Mesodermal cell (in vitro differentiated cells): ENCODE results near the gene DIP2C.
"Not testable (repeated sequence)": the region's sequence is repeated elsewhere in the genome, so short reads cannot be mapped to it uniquely, and the experiment has no call there.

Experiments used
- H3K27ac ChIP-seq: 2 replicates; pipeline ENCODE4 v1.7.0; 2013; ENCODE audit warnings: mild to moderate bottlenecking, low read depth, low read length, moderate library complexity; ENCODE audit not compliant: severe bottlenecking
- H3K36me3 ChIP-seq: 2 replicates; pipeline ENCODE4 v1.7.1; 2013; ENCODE audit warnings: mild to moderate bottlenecking, low read length, moderate library complexity; ENCODE audit not compliant: control insufficient read depth, insufficient read depth
- H3K4me1 ChIP-seq: one replicate; pipeline ENCODE4 v1.7.1; 2013; ENCODE audit warnings: mild to moderate bottlenecking, low read length; ENCODE audit not compliant: insufficient read depth, control insufficient read depth, poor library complexity, severe bottlenecking
- H3K4me3 ChIP-seq: 2 replicates; pipeline ENCODE4 v1.7.0; 2013; ENCODE audit warnings: low read length, control low read depth, mild to moderate bottlenecking; ENCODE audit not compliant: insufficient read depth, poor library complexity, severe bottlenecking; ENCODE audit errors: extremely low read depth
- H3K9me3 ChIP-seq: 2 replicates; pipeline ENCODE4 v1.7.1; 2013; ENCODE audit warnings: mild to moderate bottlenecking, low read length, moderate library complexity; ENCODE audit not compliant: control insufficient read depth
- WGBS, 2 experiments: methylation state at CpG; one replicate each; pipeline ENCODE4 v1.1.5; 2013; ENCODE audit warnings: missing lambda C conversion rate in 2 of 2; ENCODE audit not compliant: insufficient coverage in 2 of 2; 5-methylcytosine and 5-hydroxymethylcytosine counted together

Gene DIP2C

DNA sequence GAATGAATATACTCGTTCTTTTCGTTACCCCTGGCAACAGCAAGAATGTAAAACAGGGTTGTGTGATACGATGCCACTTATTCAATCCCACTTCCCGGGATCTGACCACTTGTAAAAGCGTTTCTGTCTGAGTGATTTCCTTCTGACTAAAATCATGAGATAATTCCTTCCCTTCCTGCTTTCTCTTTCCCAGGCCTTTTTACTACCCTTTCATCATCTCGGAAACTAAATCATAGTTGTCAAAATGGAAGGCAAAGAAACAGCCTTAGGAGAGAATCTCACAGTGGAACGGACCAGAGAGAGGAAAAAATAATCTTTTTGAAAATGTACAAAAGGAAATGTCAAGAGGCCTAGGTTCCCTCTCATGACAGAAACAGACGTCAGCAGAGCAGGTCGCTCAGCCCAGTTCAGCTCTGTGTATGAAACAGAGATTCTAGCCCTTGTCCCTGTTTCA lies 29.8 kb downstream of the DIP2C start:
- Histone ChIP-seq H3K36me3 (no peaks in the 10 kb centered on the region), H3K27ac (peak overlapping the region; percentile 81), H3K4me3 (no peak overlapping the region), H3K4me1 (peaks cover 40% of the 10 kb centered on the region), H3K9me3 (no peaks in the 10 kb centered on the region)
- WGBS, 2 experiments: 78 to 83% methylated on average over 8 of the region's 9 CpGs

DNA sequence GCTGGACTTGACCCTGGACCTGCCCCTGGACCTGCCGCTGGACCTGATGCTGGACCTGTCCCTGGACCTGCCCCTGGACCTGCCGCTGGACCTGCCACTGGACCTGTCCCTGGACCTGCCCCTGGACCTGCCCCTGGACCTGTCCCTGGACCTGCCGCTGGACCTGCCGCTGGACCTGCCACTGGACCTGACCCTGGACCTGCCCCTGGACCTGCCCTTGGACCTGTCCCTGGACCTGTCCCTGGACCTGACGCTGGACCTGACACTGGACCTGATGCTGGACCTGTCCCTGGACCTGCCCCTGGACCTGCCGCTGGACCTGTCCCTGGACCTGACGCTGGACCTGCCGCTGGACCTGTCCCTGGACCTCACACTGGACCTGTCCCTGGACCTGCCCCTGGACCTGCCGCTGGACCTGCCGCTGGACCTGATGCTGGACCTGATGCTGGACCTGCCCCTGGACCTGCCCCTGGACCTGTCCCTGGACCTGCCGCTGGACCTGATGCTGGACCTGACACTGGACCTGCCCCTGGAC lies 31.6 kb downstream of the DIP2C start:
- not testable (repeated sequence) for H3K36me3 ChIP-seq, H3K4me3 ChIP-seq, H3K9me3 ChIP-seq, H3K27ac ChIP-seq
- whole genome bisulfite sequencing, 2 experiments: 90 to 100% methylated on average over 2 to 4 of the region's 11 CpGs
- H3K4me1 ChIP-seq: peaks cover 37% of the 10 kb centered on the region

DNA sequence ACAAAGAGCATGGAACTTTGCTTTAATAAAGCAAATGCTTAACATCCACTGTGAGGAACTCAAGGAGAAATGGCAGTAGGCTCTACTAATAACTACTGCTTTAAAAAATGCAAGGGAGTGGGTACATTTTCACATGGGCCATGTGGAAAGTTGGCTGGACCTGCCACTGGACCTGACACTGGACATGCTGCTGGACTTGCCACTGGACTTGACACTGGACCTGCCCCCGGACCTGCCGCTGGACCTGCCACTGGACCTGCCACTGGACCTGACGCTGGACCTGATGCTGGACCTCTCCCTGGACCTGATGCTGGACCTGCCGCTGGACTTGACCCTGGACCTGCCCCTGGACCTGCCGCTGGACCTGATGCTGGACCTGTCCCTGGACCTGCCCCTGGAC lies 32.6 kb downstream of the DIP2C start:
- H3K4me1 ChIP-seq: peaks cover 34% of the 10 kb centered on the region
- no peak overlapping the region for H3K27ac ChIP-seq
- 67% methylated on average over 3 of the region's 5 CpGs for WGBS, 2 experiments
- no peaks in the 10 kb centered on the region for H3K9me3 ChIP-seq
- no peaks in the 10 kb centered on the region for H3K36me3 ChIP-seq
- no peak overlapping the region for H3K4me3 ChIP-seq

DNA sequence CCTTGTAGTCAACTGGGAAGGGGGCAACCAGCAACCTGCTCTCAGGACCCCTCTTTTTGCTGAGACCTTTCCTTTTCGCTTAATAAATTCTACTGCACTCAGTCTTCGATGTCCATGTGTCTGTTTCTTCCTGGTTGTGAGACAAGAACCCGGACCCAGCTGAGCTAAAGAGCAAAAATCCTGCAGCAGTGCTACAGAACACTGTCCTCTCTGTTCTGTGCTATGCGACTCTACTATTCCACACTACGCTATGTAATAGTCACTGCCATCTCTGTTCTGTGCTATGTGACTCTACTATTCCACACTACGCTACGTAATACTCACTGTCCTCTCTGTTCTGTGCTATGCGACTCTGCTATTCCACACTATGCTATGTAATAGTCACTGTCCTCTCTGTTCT lies 34.3 kb downstream of the DIP2C start:
- Histone ChIP-seq H3K36me3 (no peaks in the 10 kb centered on the region), H3K4me3 (no peak overlapping the region), H3K9me3 (no peaks in the 10 kb centered on the region), H3K27ac (no peak overlapping the region), H3K4me1 (peaks cover 27% of the 10 kb centered on the region)
- WGBS, 2 experiments: 90 to 95% methylated on average over 8 of the region's 8 CpGs

DNA sequence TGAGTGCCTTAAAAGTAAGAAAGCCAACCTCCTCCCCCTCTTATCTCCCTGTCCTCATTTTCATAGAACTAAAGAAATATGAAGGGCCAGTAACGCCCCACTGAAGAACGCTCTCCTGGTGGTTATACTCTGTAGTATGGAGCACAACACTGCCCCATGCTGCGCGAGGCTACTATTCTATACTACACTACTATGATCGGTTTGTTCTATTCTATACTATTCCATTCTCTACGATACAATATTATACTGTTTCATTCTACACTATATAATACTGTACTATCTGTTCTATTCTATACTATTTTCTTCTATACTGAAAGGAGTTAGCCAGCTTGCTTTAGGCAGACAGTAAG lies 34.8 kb downstream of the DIP2C start:
- Histone ChIP-seq H3K4me3 (no peak overlapping the region), H3K9me3 (no peaks in the 10 kb centered on the region), H3K36me3 (no peaks in the 10 kb centered on the region), H3K27ac (no peak overlapping the region), H3K4me1 (peaks cover 23% of the 10 kb centered on the region)
- 97 to 100% methylated on average over 2 to 4 of the region's 6 CpGs for WGBS, 2 experiments

DNA sequence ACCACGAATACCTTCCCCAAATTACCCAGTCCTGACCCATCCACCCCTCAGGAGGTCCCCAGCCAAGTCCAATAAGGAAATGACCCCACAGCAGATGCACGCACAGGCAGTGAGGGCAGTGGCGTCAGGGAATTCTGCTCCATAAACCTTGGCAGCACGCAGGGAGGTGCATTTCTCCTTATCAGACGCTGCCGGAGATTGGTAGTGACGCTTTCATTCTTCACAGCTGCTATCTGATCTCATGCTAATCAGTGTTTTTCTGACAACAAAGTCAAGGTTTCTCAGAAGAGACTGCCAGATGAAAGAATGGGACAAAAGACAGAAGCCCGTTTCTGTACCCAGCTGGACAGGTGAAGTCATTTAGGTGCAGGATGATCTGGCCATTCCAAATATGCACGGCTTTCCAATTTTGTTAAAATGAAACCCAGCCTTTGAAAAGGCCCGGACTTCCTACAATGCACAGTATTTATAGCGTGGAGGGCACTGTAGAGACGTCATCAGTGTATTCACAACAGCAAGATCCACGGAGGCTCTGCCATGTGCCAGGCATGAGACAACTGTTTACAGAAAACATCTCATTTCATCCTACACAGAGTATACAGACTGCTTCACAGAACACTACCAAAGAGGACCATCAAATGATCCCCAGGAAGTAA lies 35.3 kb downstream of the DIP2C start:
- 79 to 82% methylated on average over 10 to 13 of the region's 13 CpGs for WGBS, 2 experiments
- H3K4me3 ChIP-seq: no peak overlapping the region
- H3K4me1 ChIP-seq: peaks cover 20% of the 10 kb centered on the region
- no peaks in the 10 kb centered on the region for H3K9me3 ChIP-seq
- H3K36me3 ChIP-seq: no peaks in the 10 kb centered on the region
- peak overlapping the region; percentile 10 for H3K27ac ChIP-seq

DNA sequence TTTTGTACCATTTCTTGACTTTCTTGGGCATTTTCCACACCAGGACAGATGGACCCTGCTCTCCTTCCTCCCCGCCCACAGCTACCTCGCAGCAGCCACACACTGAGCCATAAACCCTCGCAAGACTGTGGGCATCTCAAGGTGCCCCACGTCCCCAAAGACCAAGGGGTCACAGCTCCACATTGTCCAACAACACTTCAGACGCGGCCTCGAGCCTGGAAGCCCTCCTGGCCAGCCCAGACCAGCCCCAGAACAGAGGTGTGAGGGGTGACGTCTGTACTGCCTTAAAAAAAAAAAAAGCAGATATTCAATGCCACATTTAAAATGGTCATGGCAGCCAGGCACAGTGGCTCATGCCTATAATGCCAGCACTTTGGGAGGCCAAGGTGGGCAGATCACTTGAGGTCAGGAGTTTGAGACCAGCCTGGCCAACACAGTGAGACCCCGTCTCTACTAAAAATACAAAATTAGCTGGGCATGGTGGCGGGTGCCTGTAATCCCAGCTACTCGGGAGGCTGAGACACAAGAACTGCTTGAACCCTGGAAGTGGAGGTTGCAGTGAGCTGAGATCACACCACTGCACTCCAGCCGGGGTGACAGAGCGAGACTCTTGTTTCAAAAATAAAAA lies 36.5 kb downstream of the DIP2C start:
- WGBS, 2 experiments: 93 to 97% methylated on average over 9 to 10 of the region's 13 CpGs
- not testable (repeated sequence) for H3K36me3 ChIP-seq, H3K9me3 ChIP-seq, H3K27ac ChIP-seq, H3K4me3 ChIP-seq
- peaks cover 19% of the 10 kb centered on the region for H3K4me1 ChIP-seq

DNA sequence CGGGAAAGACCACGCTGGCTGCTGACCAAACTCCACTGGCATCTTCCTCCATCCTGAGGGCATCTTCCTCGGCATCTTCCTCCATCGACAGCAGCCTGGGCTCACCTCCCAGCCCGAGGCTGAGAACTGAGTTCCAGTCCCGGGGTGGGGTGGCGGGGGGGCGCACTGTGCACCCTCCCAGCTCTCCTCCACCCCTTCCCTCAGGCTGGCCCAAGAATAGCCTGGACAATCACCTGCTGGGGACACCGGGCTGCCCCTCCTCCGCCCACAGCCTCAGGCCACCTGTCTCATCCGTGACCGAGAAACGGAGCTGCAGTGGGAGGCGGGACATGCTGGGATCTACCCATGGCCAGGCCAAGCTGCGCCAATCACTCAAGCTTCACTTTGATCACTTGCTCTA lies 37.2 kb downstream of the DIP2C start:
- H3K27ac ChIP-seq: no peak overlapping the region
- H3K4me3 ChIP-seq: no peak overlapping the region
- no peaks in the 10 kb centered on the region for H3K36me3 ChIP-seq
- H3K4me1 ChIP-seq: peaks cover 19% of the 10 kb centered on the region
- WGBS, 2 experiments: 87 to 92% methylated on average over 15 of the region's 15 CpGs
- H3K9me3 ChIP-seq: no peaks in the 10 kb centered on the region

DNA sequence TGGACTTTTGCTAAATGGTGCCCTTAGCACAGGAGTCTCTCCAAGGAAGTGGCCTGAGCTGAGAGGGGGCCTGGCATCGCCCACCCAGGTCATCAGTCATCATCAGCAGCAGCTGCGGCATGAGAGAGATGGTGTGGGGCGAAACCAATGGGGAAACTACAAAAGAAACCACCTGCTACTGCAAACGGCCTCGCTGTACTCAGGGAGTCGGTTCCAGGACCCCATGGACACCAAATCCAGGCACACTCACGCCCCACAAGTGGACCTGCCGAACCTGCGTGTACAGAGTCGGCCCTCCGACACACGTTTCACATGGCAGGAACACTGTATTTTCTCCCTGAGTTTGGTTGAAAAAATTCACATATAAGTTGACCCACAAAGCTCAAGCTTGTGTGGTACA lies 37.8 kb downstream of the DIP2C start:
- 90 to 96% methylated on average over 10 to 12 of the region's 12 CpGs for WGBS, 2 experiments
- no peak overlapping the region for H3K27ac ChIP-seq

DNA sequence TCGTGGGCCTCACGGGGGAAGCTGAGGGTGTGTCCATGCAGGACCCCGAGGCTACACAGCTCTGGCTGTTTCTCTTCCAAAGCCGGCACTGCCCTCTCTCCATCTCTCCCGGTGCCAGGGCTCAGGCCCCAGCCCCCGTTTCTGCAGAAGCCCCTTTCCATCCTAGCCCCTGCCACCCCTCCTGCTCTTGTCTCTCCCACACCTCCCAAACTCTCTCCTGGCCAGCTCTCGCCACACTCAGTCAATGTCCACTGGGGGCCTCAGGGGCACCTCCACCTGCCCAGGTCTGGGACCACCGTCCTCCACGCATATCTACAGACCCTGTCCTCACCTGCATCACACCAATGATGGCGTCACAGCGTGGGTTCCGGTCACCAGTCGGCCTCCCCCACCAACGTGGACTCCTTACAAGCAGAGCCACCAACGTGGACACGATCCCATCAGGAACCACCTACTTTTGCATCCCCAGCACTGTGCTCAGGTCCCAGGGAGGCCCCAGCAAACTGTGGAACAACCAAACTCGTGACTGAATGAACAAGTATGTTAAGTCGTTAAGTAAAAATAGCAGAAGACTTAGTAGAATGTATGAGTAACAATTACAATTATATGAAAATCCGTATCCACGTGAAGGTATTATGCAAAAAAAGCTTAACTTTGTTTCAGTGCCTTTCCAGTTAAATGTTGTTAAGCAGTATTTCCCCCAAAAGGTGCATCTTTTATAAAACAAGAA lies 38.4 kb downstream of the DIP2C start:
- Histone ChIP-seq H3K4me3 (no peak overlapping the region), H3K4me1 (peaks cover 19% of the 10 kb centered on the region), H3K27ac (no peak overlapping the region), H3K36me3 (no peaks in the 10 kb centered on the region), H3K9me3 (no peaks in the 10 kb centered on the region)
- WGBS, 2 experiments: 90 to 92% methylated on average over 10 to 17 of the region's 20 CpGs

More for the DNA sequence above, 37.8 kb downstream of the DIP2C start:
- Histone ChIP-seq H3K9me3 (no peaks in the 10 kb centered on the region), H3K36me3 (no peaks in the 10 kb centered on the region), H3K4me1 (peaks cover 19% of the 10 kb centered on the region), H3K4me3 (no peak overlapping the region)
